Astrocyte of the spinal cord (primary cell): ENCODE measurements around the gene TOX2.

Experiments used
- DNase-seq: peaks from one replicate; pipeline ENCODE4 v3.0.0; 2011; ENCODE audit warnings: low read depth, low spot score
- H3K4me3 ChIP-seq: 2 replicates; pipeline ENCODE4 v1.5.1; 2011; ENCODE audit warnings: low read depth, mild to moderate bottlenecking, low read length, moderate library complexity
- CTCF ChIP-seq: IDR thresholded peaks from 2 replicates; pipeline ENCODE4 v1.5.1; 2012; ENCODE audit warnings: low read depth, mild to moderate bottlenecking, low read length, inconsistent platforms
- in situ Hi-C: cut with HindIII; loops from 2 replicates; pipeline ENCODE4 v1.10.0; 2017; ENCODE audit warnings: low sequenced_read_pairs

TOX2 gene

DNA sequence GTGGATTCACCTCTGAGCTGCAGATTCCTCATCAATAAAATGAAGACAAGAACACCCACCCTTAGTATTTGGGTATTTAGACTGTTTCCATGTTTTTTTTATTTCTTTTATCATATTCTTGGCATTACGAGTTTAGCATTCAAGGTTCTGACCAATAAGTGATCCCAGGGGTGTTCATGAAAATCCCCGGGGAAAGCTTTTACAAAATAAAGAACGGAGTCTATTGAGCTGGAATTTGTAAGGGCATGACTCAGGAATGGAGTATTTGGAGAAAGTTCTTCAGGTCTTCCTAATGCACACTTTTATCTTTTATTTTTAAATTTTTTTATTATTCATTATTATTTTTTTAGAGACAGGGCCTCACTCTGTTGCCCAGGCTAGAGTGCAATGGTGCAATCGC, 19.4 kb upstream of the TOX2 start:
- no peak overlapping the region for H3K4me3 ChIP-seq
- TF ChIP-seq CTCF, result no peak
- peak; percentile 28 for DNase-seq
- in situ Hi-C loops, result no loop called here

DNA sequence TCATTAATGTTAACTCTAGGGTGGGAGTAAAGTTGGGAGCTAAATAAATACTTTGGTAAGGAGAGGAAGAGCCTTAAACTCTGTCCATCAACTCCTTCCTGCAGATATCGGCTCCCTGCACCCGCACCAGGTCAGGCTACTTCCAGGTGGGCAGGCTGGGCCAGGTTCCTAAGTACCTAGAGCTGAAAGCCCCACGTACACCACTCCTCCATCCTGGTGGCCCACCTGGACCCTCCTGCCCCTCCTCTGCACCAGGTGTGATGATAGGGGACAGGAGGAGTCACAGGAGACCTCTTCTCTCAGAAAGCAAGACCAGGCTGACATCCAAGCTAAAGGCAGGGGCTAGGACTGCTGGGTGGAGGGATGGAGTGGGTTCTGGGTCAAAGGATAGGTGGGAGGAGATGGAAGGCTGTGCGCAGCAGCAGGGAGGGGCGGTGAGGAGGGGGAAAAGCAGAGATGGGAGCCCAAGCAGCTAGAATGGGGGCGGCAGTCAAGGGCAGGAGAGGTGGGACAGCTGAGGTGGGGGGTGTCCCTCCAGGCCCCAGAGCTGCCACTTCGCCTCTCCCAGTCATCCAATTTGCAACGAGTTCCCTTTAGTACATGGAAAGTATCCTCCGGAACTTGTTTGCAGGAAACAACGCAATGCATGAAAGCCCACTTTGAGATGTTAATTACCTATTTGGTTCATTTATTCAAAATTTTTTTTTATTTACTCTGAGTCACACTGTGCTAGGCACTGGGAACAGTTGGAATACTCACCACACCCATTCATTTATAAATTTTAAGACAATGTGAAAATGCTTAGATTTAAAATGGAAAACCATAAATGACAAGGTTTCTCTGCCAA, 15.2 kb upstream of the TOX2 start:
- no peak for TF ChIP-seq CTCF
- in situ Hi-C loops, result no loop called here
- H3K4me3 ChIP-seq, result no peak overlapping the region
- DNase-seq, result no peak

GRCh38 chr20:43900121-43900466, 14.6 kb upstream of the TOX2 start:
- no peak for DNase-seq
- in situ Hi-C loops, result no loop called here
- H3K4me3 ChIP-seq, result no peak overlapping the region
- TF ChIP-seq CTCF, result no peak

GRCh38 chr20:43900496-43900895, 14.2 kb upstream of the TOX2 start:
- H3K4me3 ChIP-seq, result no peak overlapping the region
- no peak for DNase-seq
- TF ChIP-seq CTCF, result no peak
- in situ Hi-C loops, result no loop called here

DNA sequence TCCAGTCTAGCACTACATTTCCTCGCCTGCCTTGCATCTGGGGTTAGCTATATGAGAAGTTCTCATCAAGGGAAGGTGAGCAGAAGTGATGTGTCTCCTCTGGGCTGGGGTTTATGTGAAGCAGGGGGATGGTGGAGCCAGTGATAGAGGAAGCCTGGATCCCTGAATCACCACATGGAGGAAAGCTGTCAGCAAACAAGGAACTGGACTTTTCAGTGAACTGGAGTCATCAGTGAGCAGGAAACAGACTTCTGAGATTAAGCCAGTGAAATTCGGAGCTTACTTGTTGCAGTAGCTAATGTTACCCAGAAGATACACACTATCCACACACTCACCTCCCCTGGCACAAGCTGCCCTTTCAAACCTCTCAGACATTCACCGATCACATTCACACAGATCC, 13.4 kb upstream of the TOX2 start:
- no peak overlapping the region for H3K4me3 ChIP-seq
- in situ Hi-C loops, result no loop called here
- DNase-seq, result no peak
- no peak for TF ChIP-seq CTCF

- no peak overlapping the region for H3K4me3 ChIP-seq
- DNase-seq, result no peak
- in situ Hi-C loops, result no loop called here
- TF ChIP-seq CTCF, result no peak
Observed at GRCh38 chr20:43903953-43904826, 10.5 kb upstream of the TOX2 start.
